ENCODE measurements around the gene KIF1C. TPM values are rescaled to one million over a fixed set of nuclear protein-coding genes. Genes with fewer than 3 reads are reported as not detected.

The KIF1C gene
- total and polyA plus RNA-seq, 8 donors, result 22.3 to 103 (median 75.4) TPM

DNA sequence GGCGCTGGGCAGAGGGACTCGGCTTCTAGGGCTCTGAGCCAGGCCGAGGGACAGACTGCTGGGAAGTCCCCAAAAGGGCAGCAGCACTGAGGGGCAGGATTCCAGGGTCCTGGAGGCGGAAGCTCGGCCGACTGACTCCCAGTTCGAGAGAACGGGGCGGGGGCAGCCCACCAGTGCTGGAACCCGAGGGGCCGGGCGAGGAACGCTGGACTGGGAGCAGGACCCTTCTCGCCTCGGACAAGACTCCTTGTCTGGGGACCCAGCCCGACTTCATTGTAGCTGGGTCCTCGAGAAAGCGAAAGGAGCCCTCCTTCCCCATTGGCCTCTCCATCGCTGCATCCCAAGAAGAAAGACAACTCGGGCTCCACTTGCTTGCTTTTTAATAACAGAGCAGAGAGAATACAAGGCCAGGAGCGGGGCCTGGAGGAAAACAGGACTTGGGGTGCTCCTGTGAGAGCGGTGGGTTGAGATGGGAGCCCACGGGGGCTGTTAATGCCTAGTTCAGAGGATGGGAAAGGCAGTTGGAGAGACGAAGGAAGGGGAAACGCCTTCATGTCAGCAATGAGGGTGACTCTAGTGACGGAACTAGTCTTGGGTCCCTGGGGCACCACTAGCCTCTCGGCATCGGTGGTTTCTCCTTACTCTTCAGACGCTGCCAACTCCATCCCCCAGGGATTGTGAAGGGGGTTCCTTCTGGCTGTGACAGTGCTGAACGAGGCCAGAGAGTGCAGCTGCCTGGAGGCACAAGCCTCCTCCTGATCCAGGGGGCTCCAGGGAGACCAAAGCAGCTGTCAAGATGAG lies 9.8 kb upstream of the KIF1C start:
- Histone ChIP-seq H3K4me1 (peaks cover 0 to 16% (median 4%) of the 10 kb centered on the region in 3 donors), H3K27me3 (no peaks in the 10 kb centered on the region), H3K27ac (peak overlapping the region; percentile 82 to 96 (median 90)), H3K4me3 (peak overlapping the region; percentile 82 to 94 (median 84)), H3K36me3 (no peaks in the 10 kb centered on the region), H3K9me3 (no peaks in the 10 kb centered on the region)
- TF ChIP-seq, protein P1, sequence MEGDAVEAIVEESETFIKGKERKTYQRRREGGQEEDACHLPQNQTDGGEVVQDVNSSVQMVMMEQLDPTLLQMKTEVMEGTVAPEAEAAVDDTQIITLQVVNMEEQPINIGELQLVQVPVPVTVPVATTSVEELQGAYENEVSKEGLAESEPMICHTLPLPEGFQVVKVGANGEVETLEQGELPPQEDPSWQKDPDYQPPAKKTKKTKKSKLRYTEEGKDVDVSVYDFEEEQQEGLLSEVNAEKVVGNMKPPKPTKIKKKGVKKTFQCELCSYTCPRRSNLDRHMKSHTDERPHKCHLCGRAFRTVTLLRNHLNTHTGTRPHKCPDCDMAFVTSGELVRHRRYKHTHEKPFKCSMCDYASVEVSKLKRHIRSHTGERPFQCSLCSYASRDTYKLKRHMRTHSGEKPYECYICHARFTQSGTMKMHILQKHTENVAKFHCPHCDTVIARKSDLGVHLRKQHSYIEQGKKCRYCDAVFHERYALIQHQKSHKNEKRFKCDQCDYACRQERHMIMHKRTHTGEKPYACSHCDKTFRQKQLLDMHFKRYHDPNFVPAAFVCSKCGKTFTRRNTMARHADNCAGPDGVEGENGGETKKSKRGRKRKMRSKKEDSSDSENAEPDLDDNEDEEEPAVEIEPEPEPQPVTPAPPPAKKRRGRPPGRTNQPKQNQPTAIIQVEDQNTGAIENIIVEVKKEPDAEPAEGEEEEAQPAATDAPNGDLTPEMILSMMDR (IDR thresholded peaks at IDR 0.05), result no peak
- no peak for DNase-seq
- intact Hi-C loops (cut with DNase I), result loop anchor here in 1 of 3 donors (10.0 kb wide), 1 partner anchor 53 kb away; the partner anchor contains the start of gene GP1BA
- WGBS, 2 donors, result 10 to 11% methylated on average over 30 of the region's 30 CpGs
- peak in 1 of 4 donors; percentile 17 for ATAC-seq
- FAIRE-seq, result no peak

DNA sequence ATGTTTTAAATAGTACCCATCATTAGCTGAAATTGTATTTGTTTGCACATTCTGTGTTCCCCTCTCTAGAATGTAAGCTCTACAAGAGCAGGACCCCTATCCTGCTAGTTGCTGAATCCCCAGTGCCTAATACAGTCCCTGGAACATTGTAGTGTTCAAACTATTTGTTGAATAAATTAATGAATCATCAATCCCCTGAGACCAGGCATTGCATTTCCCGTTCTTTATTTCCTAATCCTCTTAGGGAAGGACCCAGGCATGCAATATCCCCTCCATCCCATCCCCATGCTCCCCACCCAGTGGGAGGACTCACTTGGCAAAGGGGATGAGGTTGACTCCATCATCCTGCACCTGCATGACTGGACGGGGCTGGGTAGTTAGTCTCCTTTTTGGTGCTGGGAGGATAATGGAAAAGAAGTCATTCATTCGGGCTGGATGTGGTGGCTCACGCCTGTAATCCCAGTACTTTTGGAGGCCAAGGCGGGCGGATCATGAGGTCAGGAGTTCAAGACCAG lies 3.6 kb upstream of the KIF1C start:
- peaks cover 0 to 8% (median 3%) of the 10 kb centered on the region in 3 donors for H3K4me1 ChIP-seq
- no peaks in the 10 kb centered on the region for H3K9me3 ChIP-seq
- DNase-seq (no peak), ATAC-seq (no peak), FAIRE-seq (no peak)
- WGBS, 2 donors, result 75 to 84% methylated on average over 6 of the region's 6 CpGs
- H3K27me3 ChIP-seq, result no peaks in the 10 kb centered on the region
- TF ChIP-seq, protein P1 (IDR thresholded peaks at IDR 0.05), result no peak
- intact Hi-C loops (cut with DNase I), result no loop called here
- H3K27ac ChIP-seq, result no peak overlapping the region
- no peaks in the 10 kb centered on the region for H3K36me3 ChIP-seq
- H3K4me3 ChIP-seq, result no peak overlapping the region

DNA sequence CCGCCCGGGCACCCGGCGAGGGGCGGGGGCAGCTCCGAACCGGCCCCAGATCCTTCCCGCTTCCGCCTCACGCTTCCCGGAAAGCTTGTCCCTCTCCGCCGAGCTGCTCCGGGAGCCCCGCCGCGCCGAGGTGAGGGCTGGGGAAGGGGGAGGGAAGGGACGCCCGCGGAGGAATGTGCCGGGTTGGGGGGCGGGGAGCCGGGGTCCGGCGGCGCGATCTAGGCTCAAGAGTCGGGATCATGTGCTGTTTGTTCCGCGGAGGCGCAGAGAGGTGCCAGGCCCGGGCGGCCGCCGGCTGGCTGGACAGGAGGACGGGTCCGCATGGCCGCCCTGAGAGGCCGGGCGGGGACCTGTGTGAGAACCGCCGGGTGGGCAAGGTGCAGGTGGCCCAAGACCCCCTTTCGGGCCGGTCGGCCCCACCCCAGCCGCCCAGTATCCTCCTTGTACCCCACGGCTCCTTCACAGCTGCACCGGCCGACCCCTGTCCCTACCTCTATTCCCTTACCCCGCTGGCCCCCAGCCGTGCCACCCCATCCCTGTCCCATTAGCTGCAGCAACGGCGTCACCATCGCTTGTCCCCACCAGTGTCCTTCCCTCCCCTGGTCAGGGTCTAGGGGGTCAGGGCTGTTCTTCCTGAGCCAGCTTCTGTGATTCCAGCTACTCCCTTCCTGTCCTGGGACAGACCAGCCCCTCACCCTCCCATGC lies 429 bp downstream of the KIF1C start:
- H3K9me3 ChIP-seq, result no peaks in the 10 kb centered on the region
- peak overlapping the region; percentile 55 to 98 (median 94) for H3K4me3 ChIP-seq
- H3K27me3 ChIP-seq, result no peaks in the 10 kb centered on the region
- FAIRE-seq, result no peak
- WGBS, 2 donors, result 0 to 1% methylated on average over 29 to 55 of the region's 55 CpGs
- DNase-seq, result peak in 5 of 6 donors; percentile 37 to 87 (median 77)
- peaks cover 4 to 15% (median 11%) of the 10 kb centered on the region in 3 donors for H3K4me1 ChIP-seq
- peak overlapping the region; percentile 33 to 93 (median 74) for H3K27ac ChIP-seq
- peak; percentile 2 to 10 (median 4) for ATAC-seq
- intact Hi-C loops (cut with DNase I), result no loop called here
- peaks cover 0 to 14% (median 11%) of the 10 kb centered on the region in 3 donors for H3K36me3 ChIP-seq
- TF ChIP-seq, protein P1 (IDR thresholded peaks at IDR 0.05), result no peak

DNA sequence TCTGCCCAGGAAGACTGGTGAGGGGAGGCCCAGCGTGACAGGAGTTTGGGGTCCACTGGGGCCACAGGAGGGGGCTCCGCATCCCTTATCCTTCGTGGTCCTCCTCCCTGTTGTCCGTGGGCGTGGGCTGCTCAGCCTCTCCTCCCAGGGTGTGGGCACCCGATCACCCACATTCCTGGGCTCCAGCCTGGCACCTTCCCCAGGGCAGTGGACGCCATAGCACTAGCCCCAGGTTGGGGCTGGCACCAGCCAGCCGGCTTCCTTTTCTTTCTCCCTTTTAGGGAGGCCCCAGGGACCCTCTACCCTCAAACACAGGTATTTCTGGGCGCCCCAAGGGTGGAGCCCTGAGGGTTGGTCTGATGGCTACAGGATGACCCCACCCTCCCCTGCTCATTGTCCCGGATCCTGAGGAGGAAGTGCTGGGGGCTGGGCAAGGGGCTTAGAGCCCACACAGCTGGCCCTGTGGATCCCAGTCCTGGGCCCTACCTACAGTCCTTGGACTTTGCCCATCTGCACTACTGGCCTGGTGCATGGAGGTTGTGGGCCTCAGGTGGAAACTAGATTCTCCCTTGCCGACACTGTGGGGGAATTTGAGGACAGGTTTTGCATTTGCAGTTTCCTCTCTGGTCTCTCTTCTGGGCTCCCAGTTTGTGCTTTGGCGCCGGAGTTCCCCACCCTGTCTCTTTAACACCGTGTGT lies 1.1 kb downstream of the KIF1C start:
- Histone ChIP-seq H3K4me1 (peaks cover 4 to 15% (median 11%) of the 10 kb centered on the region in 3 donors), H3K36me3 (peaks cover 0 to 21% (median 14%) of the 10 kb centered on the region in 3 donors), H3K9me3 (no peaks in the 10 kb centered on the region), H3K27ac (peak overlapping the region in 3 of 4 donors; percentile 33 to 93 (median 62)), H3K4me3 (peak overlapping the region; percentile 55 to 98 (median 94)), H3K27me3 (no peaks in the 10 kb centered on the region)
- no peak for FAIRE-seq
- peak in 3 of 4 donors; percentile 19 to 51 (median 25) for ATAC-seq
- intact Hi-C loops (cut with DNase I), result no loop called here
- 4% methylated on average over 13 to 14 of the region's 14 CpGs for WGBS, 2 donors
- peak; percentile 40 to 76 (median 58) for DNase-seq
- TF ChIP-seq, protein P1 (IDR thresholded peaks at IDR 0.05), result no peak

Measured in pancreas (tissue), 10 donors.